A549 (cell line): ENCODE data around the gene IL23A. TPM values are rescaled to one million over a fixed set of nuclear protein-coding genes. Genes with fewer than 3 reads are reported as not detected.

Experiments
- ATAC-seq, 2 experiments: fragments of 200-7000 bp in 1 of 2; fragments of >200 bp in 1 of 2; cut with Nextera tagmentation in 1 of 2; cut with Tn5 transposase in 1 of 2; 3 replicates each; pipeline versions ENCODE4 v1.8.0 to v1.9.1; 2018 to 2020; ENCODE audit warnings: mild to moderate bottlenecking in 1 of 2, moderate library complexity in 1 of 2
- CTCF ChIA-PET: fragments of 300-600 bp; sonication (Branson Sonifier 250); formaldehyde crosslinking; extraction: SDS; loops from one replicate; lab custom pipeline; 2021; ENCODE audit warnings: antibody characterized with exemption, inconsistent platforms; lab: Yijun Ruan, JAX
- POLR2A ChIA-PET: fragments of 350-600 bp; formaldehyde crosslinking; extraction: SDS; loops from one replicate; lab custom pipeline; 2021; ENCODE audit warnings: antibody characterized with exemption, inconsistent platforms; lab: Yijun Ruan, JAX
- DNase-seq, 2 experiments: peaks; one replicate each; pipeline versions ENCODE4 v3.0.0 to v3.0.0-alpha.2; 2011 to 2016; ENCODE audit warnings: low read depth in 1 of 2, low spot score in 1 of 2
- FAIRE-seq: peaks from 2 replicates; lab custom pipeline; 2011; peaks lifted over from hg19 to GRCh38; lab: Jason Lieb, UNC
- H3K27ac ChIP-seq, 2 experiments: fragments of >200 bp; sonication (Bioruptor Twin); formaldehyde crosslinking; 3 replicates each; pipeline ENCODE4 v1.5.1; 2016 to 2017
- H3K4me1 ChIP-seq: fragments of >200 bp; sonication (Bioruptor Twin); formaldehyde crosslinking; 3 replicates; pipeline ENCODE4 v1.6.1; 2016
- H3K4me2 ChIP-seq: fragments of >200 bp; sonication (Bioruptor Twin); formaldehyde crosslinking; 3 replicates; pipeline ENCODE4 v1.6.1; 2016
- H3K4me3 ChIP-seq: fragments of >200 bp; sonication (Bioruptor Twin); formaldehyde crosslinking; 3 replicates; pipeline ENCODE4 v1.5.1; 2016
- H3K9me3 ChIP-seq: fragments of >200 bp; sonication (Bioruptor Twin); formaldehyde crosslinking; 3 replicates; pipeline ENCODE4 v1.6.1; 2016
- BCL3 ChIP-seq: fragments of >200 bp; sonication (Bioruptor Twin); formaldehyde crosslinking; IDR thresholded peaks from 3 replicates; pipeline ENCODE4 v1.6.1; 2016
- BHLHE40 ChIP-seq: IDR thresholded peaks from 2 replicates; pipeline ENCODE4 v1.6.1; 2012; ENCODE audit warnings: low read depth, low read length, inconsistent platforms
- CHD4 ChIP-seq: fragments of 200-600 bp; sonication (generic); IDR thresholded peaks from 2 replicates; pipeline ENCODE4 v1.6.1; 2016; ENCODE audit warnings: antibody characterized with exemption, mild to moderate bottlenecking, borderline replicate concordance
- EHF ChIP-seq: fragments of 250-450 bp; sonication (Bioruptor Pico); IDR thresholded peaks from 2 replicates; pipeline ENCODE4 v1.5.0; 2020; ENCODE audit warnings: mild to moderate bottlenecking
- ELK1 ChIP-seq: fragments of 150-350 bp; IDR thresholded peaks from 2 replicates; pipeline ENCODE4 v1.6.1; 2014; ENCODE audit warnings: low read depth, mild to moderate bottlenecking, low read length
- GATA3 ChIP-seq: IDR thresholded peaks from 2 replicates; pipeline ENCODE4 v1.6.1; 2012; ENCODE audit warnings: borderline replicate concordance
- HOXB13 ChIP-seq: fragments of 250-450 bp; sonication (Bioruptor Pico); IDR thresholded peaks from 2 replicates; pipeline ENCODE4 v1.5.0; 2020; ENCODE audit warnings: low read depth, mild to moderate bottlenecking, moderate library complexity
- KDM1A ChIP-seq: fragments of 200-600 bp; sonication (generic); IDR thresholded peaks from 2 replicates; pipeline ENCODE4 v1.6.1; 2016; ENCODE audit warnings: low read depth, mild to moderate bottlenecking
- NR3C1 ChIP-seq: fragments of >200 bp; sonication (Bioruptor Twin); formaldehyde crosslinking; IDR thresholded peaks from 3 replicates; pipeline ENCODE4 v1.6.1; 2017
- PHF8 ChIP-seq: fragments of 200-600 bp; sonication (generic); IDR thresholded peaks from 2 replicates; pipeline ENCODE4 v1.6.1; 2016; ENCODE audit warnings: low read depth, mild to moderate bottlenecking, antibody characterized with exemption, moderate library complexity, borderline replicate concordance
- POLR2A ChIP-seq: IDR thresholded peaks from 2 replicates; pipeline ENCODE4 v1.6.1; 2012; ENCODE audit warnings: mild to moderate bottlenecking, low read length
- POLR2AphosphoS2 ChIP-seq: conservative IDR thresholded peaks from 2 replicates; pipeline ENCODE4 v1.6.1; 2012; ENCODE audit warnings: low read length, improper control_type of control experiment, inconsistent platforms
- RARB ChIP-seq: fragments of 250-450 bp; sonication (Bioruptor Pico); IDR thresholded peaks from 2 replicates; pipeline ENCODE4 v1.8.0; 2021; ENCODE audit warnings: mild to moderate bottlenecking, moderate library complexity
- SMC3 ChIP-seq: fragments of >200 bp; sonication (Bioruptor Twin); formaldehyde crosslinking; IDR thresholded peaks from 3 replicates; pipeline ENCODE4 v1.6.1; 2018; ENCODE audit warnings: inconsistent platforms
- ZNF302 ChIP-seq: fragments of 250-450 bp; sonication (Bioruptor Pico); IDR thresholded peaks from 2 replicates; pipeline ENCODE4 v1.9.0; 2021; ENCODE audit warnings: inconsistent platforms, mild to moderate bottlenecking, moderate library complexity
- WGBS: methylation state at CpG from one replicate; pipeline ENCODE4 v1.1.6; 2017; ENCODE audit errors: missing lambda C conversion rate; 5-methylcytosine and 5-hydroxymethylcytosine counted together
- polyA minus RNA-seq: library from RNA; depleted of rRNA, polyadenylated mRNA; stranded (reverse); fragments of >200 nt; gene quantifications from 2 replicates; pipeline ENCODE4 v1.2.3, GENCODE V29; 2011; rRNA and poly(A)+ RNA removed
- polyA plus RNA-seq, 4 experiments: library from polyadenylated mRNA; depleted of rRNA in 3 of 4; stranded (reverse); fragments of >200 nt; fragmentation: RNase III in 1 of 4; extraction: RNeasy Plus Mini Kit Qiagen cat#74134 plus additional on column Dnase treatment in 1 of 4; gene quantifications; 2 replicates in 3 of 4; 3 replicates in 1 of 4; pipeline ENCODE4 v1.2.3, GENCODE V29; 2011 to 2017
- TF ChIP-seq, protein P1 (sequence below): IDR thresholded peaks from 2 replicates; pipeline ENCODE4 v1.6.1; 2012
- TF ChIP-seq, protein P2 (sequence below): IDR thresholded peaks from 2 replicates; pipeline ENCODE4 v1.6.1; 2012
- TF ChIP-seq, protein P3 (sequence below): IDR thresholded peaks from 2 replicates; pipeline ENCODE4 v1.6.1; 2012; ENCODE audit warnings: low read depth, borderline replicate concordance

IL23A gene
- 0.21 and 0.34 TPM in 2 replicates for polyA plus RNA-seq (2011; rRNA removed)
- 0.52 and 0.76 TPM in 2 replicates for polyA plus RNA-seq (2012; cell fraction: cytosol; rRNA removed)
- polyA plus RNA-seq (2012; cell fraction: nucleus; rRNA removed) = 0.77 and 0.97 TPM in 2 replicates
- polyA plus RNA-seq (2017; fragmentation: RNase III; extraction: RNeasy Plus Mini Kit Qiagen cat#74134 plus additional on column Dnase treatment) = 0.31 to 0.34 TPM (median 0.33 TPM) in 3 replicates
- polyA minus RNA-seq = 0.24 and 0.41 TPM in 2 replicates

GRCh38 chr12:56338308-56339157 lies at the start of gene IL23A:
Gene IL23A, plus strand, starts transcription at chr12:56338884. Its CDS starts 161 bp downstream, at chr12:56339045.
- no peak within 1 kb of the TSS for H3K27ac ChIP-seq
- WGBS = 67% methylated on average over 9 of the region's 9 CpGs
- TF ChIP-seq KDM1A (no peak), BCL3 (no peak), ZNF302 (no peak), SMC3 (no peak), PHF8 (no peak), NR3C1 (no peak), BHLHE40 (no peak), POLR2A (no peak), RARB (CRISPR knock-in tag) (no peak), HOXB13 (no peak), EHF (CRISPR knock-in tag) (no peak), POLR2AphosphoS2 (no peak), CHD4 (no peak), GATA3 (no peak)
- TF ChIP-seq, protein P1, sequence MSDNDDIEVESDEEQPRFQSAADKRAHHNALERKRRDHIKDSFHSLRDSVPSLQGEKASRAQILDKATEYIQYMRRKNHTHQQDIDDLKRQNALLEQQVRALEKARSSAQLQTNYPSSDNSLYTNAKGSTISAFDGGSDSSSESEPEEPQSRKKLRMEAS = no peak
- TF ChIP-seq, protein P2, sequence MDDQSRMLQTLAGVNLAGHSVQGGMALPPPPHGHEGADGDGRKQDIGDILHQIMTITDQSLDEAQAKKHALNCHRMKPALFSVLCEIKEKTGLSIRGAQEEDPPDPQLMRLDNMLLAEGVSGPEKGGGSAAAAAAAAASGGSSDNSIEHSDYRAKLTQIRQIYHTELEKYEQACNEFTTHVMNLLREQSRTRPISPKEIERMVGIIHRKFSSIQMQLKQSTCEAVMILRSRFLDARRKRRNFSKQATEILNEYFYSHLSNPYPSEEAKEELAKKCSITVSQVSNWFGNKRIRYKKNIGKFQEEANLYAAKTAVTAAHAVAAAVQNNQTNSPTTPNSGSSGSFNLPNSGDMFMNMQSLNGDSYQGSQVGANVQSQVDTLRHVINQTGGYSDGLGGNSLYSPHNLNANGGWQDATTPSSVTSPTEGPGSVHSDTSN = no peak
- TF ChIP-seq, protein P3, sequence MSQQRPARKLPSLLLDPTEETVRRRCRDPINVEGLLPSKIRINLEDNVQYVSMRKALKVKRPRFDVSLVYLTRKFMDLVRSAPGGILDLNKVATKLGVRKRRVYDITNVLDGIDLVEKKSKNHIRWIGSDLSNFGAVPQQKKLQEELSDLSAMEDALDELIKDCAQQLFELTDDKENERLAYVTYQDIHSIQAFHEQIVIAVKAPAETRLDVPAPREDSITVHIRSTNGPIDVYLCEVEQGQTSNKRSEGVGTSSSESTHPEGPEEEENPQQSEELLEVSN = no peak
- ATAC-seq = no peak; a peak in 1 of 6 replicates
- no peak for FAIRE-seq
- CTCF ChIA-PET = interaction anchor here (0.5 to 2.0 kb wide), 3 partner anchors 16 to 125 kb away, joined by 3 to 8 read pairs (median 3); partner anchors contain the start of gene STAT2
- no peak for DNase-seq
- no peaks in the 10 kb centered on the region for H3K9me3 ChIP-seq
- H3K4me3 ChIP-seq = no peak within 1 kb of the TSS
- H3K4me2 ChIP-seq = no peak within 1 kb of the TSS
- POLR2A ChIA-PET = interaction anchor here (0.8 kb wide), 1 partner anchor 22 kb away, joined by 4 read pairs; the partner anchor contains the start of gene CNPY2
- 0 out of 3 replicates have a peak, but pooled peaks cover 7% of the 10 kb centered on the region for H3K4me1 ChIP-seq

DNA sequence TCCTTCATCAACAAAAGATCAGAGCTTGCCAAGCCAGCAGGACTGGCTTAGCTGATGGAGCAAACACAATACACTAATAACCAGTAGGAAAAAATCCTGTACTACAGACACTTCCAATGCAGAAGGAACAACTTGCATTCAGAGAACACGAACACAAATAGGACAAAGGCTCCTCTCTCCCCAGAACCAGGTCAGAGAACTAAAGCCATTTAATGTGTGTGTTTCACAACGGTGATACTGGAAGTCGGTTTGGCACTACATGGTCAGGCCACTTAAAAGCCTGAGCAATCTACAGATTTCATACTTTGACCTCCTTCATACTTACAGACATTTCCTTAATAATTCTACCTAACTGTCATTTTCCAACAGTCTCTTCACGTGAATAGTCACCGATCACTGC lies 44.9 kb upstream of the IL23A start:
- DNase-seq (no peak), FAIRE-seq (no peak), ATAC-seq (no peak)
- H3K4me1 ChIP-seq = peaks cover 14% of the 10 kb centered on the region; the same call in 2 of the 3 replicates
- H3K9me3 ChIP-seq = no peaks in the 10 kb centered on the region
- no peak overlapping the region for H3K4me3 ChIP-seq
- CTCF ChIA-PET = interaction anchor here (0.7 to 1.7 kb wide), 3 partner anchors 11 to 60 kb away, joined by 3 to 4 read pairs (median 4); partner anchors contain the start of gene COQ10A
- no peak overlapping the region for H3K4me2 ChIP-seq
- TF ChIP-seq ELK1 = no peak
- POLR2A ChIA-PET = no interaction called here
- H3K27ac ChIP-seq = no peak overlapping the region
- WGBS = 89% methylated on average over 5 of the region's 5 CpGs
